Measurements from ENCODE around the gene AOC1. TPM values are rescaled to one million over a fixed set of nuclear protein-coding genes. Genes with fewer than 3 reads are reported as not detected.

AOC1 gene
- total and polyA plus RNA-seq, 2 of the 13 experiments (the other 11 are each of a cell fraction or from before 2014, with no cell fraction given): not detected

- Histone ChIP-seq H3K79me2 (ENCODE audit: insufficient read depth, low read length) (no peaks in the 10 kb centered on the region), H3K36me3 (replicated peaks in 1 of 2; ENCODE audit: control insufficient read depth in 1 of 2, insufficient read depth in 2 of 2, low read length in 2 of 2) (no peaks in the 10 kb centered on the region), H3K27me3 (ENCODE audit: control insufficient read depth in 1 of 2, insufficient read depth in 2 of 2, low read length in 2 of 2) (peaks cover 0 to 9% of the 10 kb centered on the region in 2 experiments; a peak in 1 of 5 replicates), H3K4me3 (replicated peaks in 1 of 3; ENCODE audit: insufficient read depth in 1 of 3, low read depth in 2 of 3, low read length in 3 of 3) (no peak overlapping the region), H3K9me3 (ENCODE audit: low read length) (no peaks in the 10 kb centered on the region), H3K9ac (ENCODE audit: insufficient read depth, low read depth, low read length) (no peak overlapping the region), H3K27ac (ENCODE audit: extremely low read length, insufficient read depth, low read length) (no peak overlapping the region), H4K20me1 (ENCODE audit: insufficient read depth, low read length) (no peaks in the 10 kb centered on the region), H3K4me1 (ENCODE audit: insufficient read depth, low read length) (peaks cover 6% of the 10 kb centered on the region; the same call in 1 of the 2 replicates), H2AFZ (ENCODE audit: low read length) (no peak overlapping the region), H3K4me2 (ENCODE audit: low read depth, low read length) (no peak overlapping the region)
- ChIA-PET POLR2A (no interaction called here), CTCF (ENCODE audit: low intra/inter-chr PET ratio, low total read pairs) (no interaction called here)
- TF ChIP-seq ZBTB7B (CRISPR knock-in tag; IDR thresholded peaks at IDR 0.05) (no peak), ELF4 (CRISPR knock-in tag; IDR thresholded peaks at IDR 0.05; ENCODE audit: borderline replicate concordance) (no peak), ZZZ3 (CRISPR knock-in tag; IDR thresholded peaks at IDR 0.05; ENCODE audit: borderline replicate concordance) (no peak), THRA (CRISPR knock-in tag; IDR thresholded peaks at IDR 0.05; ENCODE audit: borderline replicate concordance) (peak; percentile 35; the same call in 1 of the 2 replicates), ZNF546 (CRISPR knock-in tag; conservative IDR thresholded peaks at IDR 0.05) (no peak), ZNF790 (CRISPR knock-in tag; IDR thresholded peaks at IDR 0.05; ENCODE audit: borderline replicate concordance) (no peak), JUNB (CRISPR knock-in tag; IDR thresholded peaks at IDR 0.05; ENCODE audit: borderline replicate concordance) (no peak), ZNF367 (CRISPR knock-in tag; IDR thresholded peaks at IDR 0.05; ENCODE audit: borderline replicate concordance) (no peak), NFYC (CRISPR knock-in tag; IDR thresholded peaks at IDR 0.05) (no peak)
- in situ Hi-C loops (cut with HindIII; ENCODE audit: extremely low pct_ligation_motif_present, low pct_unique_long_range_greater_than_20kb): no loop called here
- FAIRE-seq (no peak), ATAC-seq (no peak), DNase-seq (ENCODE audit: low spot score) (no peak)
- no TSS peak for BruUV-seq (replicated peaks)
- 0% methylated on average over 1 of the region's 1 CpG for WGBS (ENCODE audit: low lambda C conversion rate)
- intact Hi-C loops (cut with micrococcal nuclease; ENCODE audit: unreplicated experiment): no loop called here
Measured at GRCh38 chr7:150830937-150831336, 21.4 kb upstream of the AOC1 start.

Measured in HepG2 (cell line).